OCI-LY1 (cell line): Measurements from ENCODE around the gene ARV1.

Experiments used
- H2AFZ ChIP-seq: fragments of 200-600 bp; sonication (generic), shearing (Covaris generic); 2 replicates; pipeline ENCODE4 v1.6.0; 2014; ENCODE audit warnings: antibody characterized with exemption, mild to moderate bottlenecking, low read length
- H3F3A ChIP-seq: fragments of 200-600 bp; sonication (generic), shearing (Covaris generic); 2 replicates; pipeline ENCODE4 v1.6.0; 2014; ENCODE audit warnings: mild to moderate bottlenecking, antibody characterized with exemption, low read length, moderate library complexity; ENCODE audit not compliant: insufficient read depth
- H3K27ac ChIP-seq: fragments of 200-600 bp; sonication (generic); 2 replicates; pipeline ENCODE4 v1.5.1; 2014; ENCODE audit warnings: low read length, mixed run types, mild to moderate bottlenecking, low read depth; ENCODE audit not compliant: poor library complexity, severe bottlenecking
- H3K27me3 ChIP-seq: fragments of 200-600 bp; sonication (generic); 2 replicates; pipeline ENCODE4 v1.6.0; 2014; ENCODE audit warnings: antibody characterized with exemption, mild to moderate bottlenecking, low read length, moderate library complexity; ENCODE audit not compliant: insufficient read depth
- H3K36me3 ChIP-seq: fragments of 200-600 bp; sonication (generic); 2 replicates; pipeline ENCODE4 v1.6.1; 2014; ENCODE audit warnings: mild to moderate bottlenecking, antibody characterized with exemption, low read length, moderate library complexity, mixed read lengths; ENCODE audit not compliant: insufficient read depth
- H3K4me1 ChIP-seq: fragments of 200-600 bp; sonication (generic); 2 replicates; pipeline ENCODE4 v1.5.1; 2014; ENCODE audit warnings: mild to moderate bottlenecking, low read length, moderate library complexity; ENCODE audit not compliant: insufficient read depth, severe bottlenecking
- H3K4me2 ChIP-seq: fragments of 200-600 bp; sonication (generic), shearing (Covaris generic); 2 replicates; pipeline ENCODE4 v1.6.1; 2014; ENCODE audit warnings: low read length
- H3K4me3 ChIP-seq: fragments of 200-600 bp; sonication (generic); 2 replicates; pipeline ENCODE4 v1.5.1; 2014; ENCODE audit warnings: low read length, low read depth, mild to moderate bottlenecking, mixed read lengths; ENCODE audit not compliant: poor library complexity, severe bottlenecking
- H3K79me2 ChIP-seq: fragments of 200-600 bp; shearing (Covaris generic); 2 replicates; pipeline ENCODE4 v1.6.1; 2016; ENCODE audit warnings: mixed run types, low read length, mixed read lengths; ENCODE audit not compliant: insufficient read depth
- H3K9ac ChIP-seq: fragments of 200-600 bp; sonication (generic), shearing (Covaris generic); 2 replicates; pipeline ENCODE4 v1.6.1; 2014; ENCODE audit warnings: mild to moderate bottlenecking, low read length, mixed read lengths
- H3K9me2 ChIP-seq: fragments of 200-600 bp; sonication (generic), shearing (Covaris generic); 2 replicates; pipeline ENCODE4 v1.6.1; 2014; ENCODE audit warnings: low read depth, mild to moderate bottlenecking, low read length, mixed read lengths
- H3K9me3 ChIP-seq: fragments of 200-600 bp; shearing (Covaris generic); 2 replicates; pipeline ENCODE4 v1.6.1; 2014; ENCODE audit warnings: low read length, mixed read lengths
- H4K20me1 ChIP-seq: fragments of 200-600 bp; sonication (generic), shearing (Covaris generic); 2 replicates; pipeline ENCODE4 v1.6.0; 2016; ENCODE audit warnings: mild to moderate bottlenecking, low read length; ENCODE audit not compliant: insufficient read depth
- CTCF ChIP-seq: fragments of 200-600 bp; sonication (generic), shearing (Covaris generic); IDR thresholded peaks from 2 replicates; pipeline ENCODE4 v1.5.1; 2017; ENCODE audit warnings: mild to moderate bottlenecking, antibody characterized with exemption, low read length, moderate library complexity, mixed read lengths
- EZH2 ChIP-seq: fragments of 200-600 bp; sonication (generic), shearing (Covaris generic); IDR thresholded peaks from 2 replicates; pipeline ENCODE4 v1.8.0; 2017; ENCODE audit warnings: borderline replicate concordance, mixed run types, mild to moderate bottlenecking, antibody characterized with exemption, low read length, moderate library complexity, mixed read lengths

The ARV1 gene

GRCh38 chr1:231023150-231023549, 44.3 kb downstream of the ARV1 start:
- Histone ChIP-seq H3F3A (no peaks in the 10 kb centered on the region), H3K9ac (no peak overlapping the region), H3K27ac (no peak overlapping the region), H3K9me3 (no peaks in the 10 kb centered on the region), H3K79me2 (no peaks in the 10 kb centered on the region), H4K20me1 (no peaks in the 10 kb centered on the region), H3K4me1 (no peaks in the 10 kb centered on the region), H2AFZ (no peak overlapping the region), H3K4me2 (no peak overlapping the region), H3K4me3 (no peak overlapping the region), H3K27me3 (no peaks in the 10 kb centered on the region), H3K9me2 (no peaks in the 10 kb centered on the region), H3K36me3 (no peaks in the 10 kb centered on the region)
- TF ChIP-seq CTCF (no peak), EZH2 (no peak)

DNA sequence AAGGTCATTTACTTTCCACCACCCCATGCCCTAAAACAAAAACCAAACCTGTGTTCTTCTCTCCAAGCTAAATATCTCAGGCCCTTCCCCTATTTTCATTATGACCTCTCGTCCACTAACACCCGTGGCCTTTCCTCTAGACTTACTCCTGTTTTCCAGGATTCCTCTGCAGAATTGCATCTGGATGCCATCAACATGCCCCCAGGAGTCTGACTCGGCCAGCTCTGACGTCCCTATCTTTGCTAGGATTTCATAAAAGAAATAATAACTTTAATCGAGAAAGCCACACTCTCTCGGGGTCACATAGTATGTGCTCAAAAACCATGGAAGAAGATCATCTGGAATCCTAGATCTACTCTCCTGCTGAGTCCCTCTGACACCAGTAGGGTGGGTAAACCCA, 47.7 kb downstream of the ARV1 start:
- H3K9me2 ChIP-seq, result no peaks in the 10 kb centered on the region
- no peaks in the 10 kb centered on the region for H4K20me1 ChIP-seq
- H3K4me2 ChIP-seq, result no peak overlapping the region
- H3K36me3 ChIP-seq, result no peaks in the 10 kb centered on the region
- H3K4me3 ChIP-seq, result no peak overlapping the region
- no peak overlapping the region for H2AFZ ChIP-seq
- H3F3A ChIP-seq, result no peaks in the 10 kb centered on the region
- no peak overlapping the region for H3K27ac ChIP-seq
- no peaks in the 10 kb centered on the region for H3K27me3 ChIP-seq
- no peaks in the 10 kb centered on the region for H3K9me3 ChIP-seq
- TF ChIP-seq EZH2, result no peak
- no peak for TF ChIP-seq CTCF
- H3K9ac ChIP-seq, result no peak overlapping the region
- no peaks in the 10 kb centered on the region for H3K4me1 ChIP-seq
- H3K79me2 ChIP-seq, result no peaks in the 10 kb centered on the region

GRCh38 chr1:231027136-231027925, 48.4 kb downstream of the ARV1 start:
- Histone ChIP-seq H3K4me3 (no peak overlapping the region), H3K9me2 (no peaks in the 10 kb centered on the region), H3K36me3 (no peaks in the 10 kb centered on the region), H3F3A (no peaks in the 10 kb centered on the region), H3K27me3 (no peaks in the 10 kb centered on the region), H3K9ac (no peak overlapping the region), H4K20me1 (no peaks in the 10 kb centered on the region), H3K4me2 (no peak overlapping the region), H2AFZ (no peak overlapping the region), H3K27ac (no peak overlapping the region), H3K4me1 (no peaks in the 10 kb centered on the region), H3K9me3 (no peaks in the 10 kb centered on the region), H3K79me2 (no peaks in the 10 kb centered on the region)
- no peak for TF ChIP-seq CTCF
- TF ChIP-seq EZH2, result no peak
